Measurements from ENCODE around the gene SET.

- no peak for TF ChIP-seq CTCF (IDR thresholded peaks at IDR 0.05; ENCODE audit: extremely low read depth in 1 of 2, insufficient read depth in 1 of 2, low read depth in 1 of 2, low read length in 2 of 2)
- TF ChIP-seq MYC (IDR thresholded peaks at IDR 0.05; ENCODE audit: low read depth, low read length): no peak
- TF ChIP-seq POLR2A (IDR thresholded peaks at IDR 0.05; ENCODE audit: low read depth, low read length): no peak
- no peak for TF ChIP-seq EZH2 (IDR thresholded peaks at IDR 0.05; ENCODE audit: borderline replicate concordance, low read depth, low read length, severe bottlenecking)
- no peak for TF ChIP-seq MAX (IDR thresholded peaks at IDR 0.05; ENCODE audit: insufficient read depth, insufficient read length)
- TF ChIP-seq JUN (IDR thresholded peaks at IDR 0.05; ENCODE audit: borderline replicate concordance, insufficient read depth, insufficient read length, low read depth): no peak
- TF ChIP-seq POLR2AphosphoS5 (IDR thresholded peaks at IDR 0.05; ENCODE audit: insufficient read depth, low read depth, low read length): no peak
- no peak for TF ChIP-seq GATA2 (IDR thresholded peaks at IDR 0.05; ENCODE audit: insufficient read depth, insufficient read length, low read depth, low read length)
- no peak for TF ChIP-seq FOS (IDR thresholded peaks at IDR 0.05; ENCODE audit: borderline replicate concordance, insufficient read depth, low read length)
These were observed 31.7 kb upstream of the SET start for GRCh38 chr9:128657344-128657704.
